Transverse colon (tissue), 3 donors: ENCODE results near the gene LMO7.

Experiments used
- EP300 ChIP-seq: sonication (generic); formaldehyde crosslinking; IDR thresholded peaks from one replicate; pipeline ENCODE4 v1.6.1; 2017; ENCODE audit warnings: antibody characterized with exemption, low read depth
- POLR2AphosphoS5 ChIP-seq, 3 donors: sonication (generic); formaldehyde crosslinking; IDR thresholded peaks; one replicate each; pipeline ENCODE4 v1.6.1; 2016; ENCODE audit warnings: antibody characterized with exemption in 3 of 3

- no peak for TF ChIP-seq POLR2AphosphoS5 (IDR thresholded peaks at IDR 0.05)
- TF ChIP-seq EP300, result no peak
Measured at GRCh38 chr13:75836441-75836840, 200.3 kb downstream of the LMO7 start.
